Measurements from ENCODE around the gene GPR84.
"Not testable (repeated sequence)": the region's sequence is repeated elsewhere in the genome, so short reads cannot be mapped to it uniquely, and the experiment has no call there.

The GPR84 gene

DNA sequence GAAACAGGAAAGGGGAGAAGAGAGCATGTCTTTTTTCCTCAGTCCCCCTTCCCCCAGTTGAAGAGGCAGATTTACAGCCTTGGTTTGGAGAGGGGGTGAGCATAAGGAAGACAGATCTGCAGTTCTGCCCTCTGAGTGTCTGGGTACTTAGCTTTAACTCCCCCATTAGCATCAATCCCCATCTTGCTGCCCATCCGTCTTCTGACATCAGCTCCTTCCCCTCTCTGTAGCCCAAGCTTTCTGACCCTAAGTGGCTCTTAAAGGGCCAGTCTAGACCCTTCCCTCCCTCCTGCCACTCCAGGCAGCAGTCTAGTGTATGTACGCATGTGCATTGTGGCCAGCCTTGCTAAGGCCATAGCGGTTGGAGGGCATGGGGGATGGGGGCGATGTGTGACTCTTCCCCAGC lies 7.3 kb downstream of the GPR84 start:
- no peak for DNase-seq (ENCODE audit: low read depth in 2 of 3, low spot score in 1 of 3)

DNA sequence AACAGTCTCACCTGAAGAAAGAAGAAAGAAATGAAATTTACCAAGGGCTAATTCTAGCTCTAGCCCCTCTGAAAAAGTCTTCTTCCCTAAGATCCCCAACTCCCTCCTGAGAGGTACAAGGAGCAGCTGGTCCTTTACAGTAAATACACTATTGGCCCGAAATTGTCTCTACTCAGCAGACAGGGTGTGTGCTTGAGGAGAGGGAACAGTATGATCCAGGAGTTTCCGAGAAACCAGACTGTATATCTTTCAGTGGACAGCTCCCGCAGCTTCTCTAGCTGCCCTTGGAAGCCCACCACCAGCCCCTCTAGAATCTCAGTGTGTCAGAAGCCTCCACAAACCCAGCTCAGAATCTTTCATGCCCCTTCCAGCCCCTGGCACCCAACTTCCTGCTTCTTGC lies 8.1 kb downstream of the GPR84 start:
- no peak for DNase-seq (ENCODE audit: low read depth in 2 of 3, low spot score in 1 of 3)

DNA sequence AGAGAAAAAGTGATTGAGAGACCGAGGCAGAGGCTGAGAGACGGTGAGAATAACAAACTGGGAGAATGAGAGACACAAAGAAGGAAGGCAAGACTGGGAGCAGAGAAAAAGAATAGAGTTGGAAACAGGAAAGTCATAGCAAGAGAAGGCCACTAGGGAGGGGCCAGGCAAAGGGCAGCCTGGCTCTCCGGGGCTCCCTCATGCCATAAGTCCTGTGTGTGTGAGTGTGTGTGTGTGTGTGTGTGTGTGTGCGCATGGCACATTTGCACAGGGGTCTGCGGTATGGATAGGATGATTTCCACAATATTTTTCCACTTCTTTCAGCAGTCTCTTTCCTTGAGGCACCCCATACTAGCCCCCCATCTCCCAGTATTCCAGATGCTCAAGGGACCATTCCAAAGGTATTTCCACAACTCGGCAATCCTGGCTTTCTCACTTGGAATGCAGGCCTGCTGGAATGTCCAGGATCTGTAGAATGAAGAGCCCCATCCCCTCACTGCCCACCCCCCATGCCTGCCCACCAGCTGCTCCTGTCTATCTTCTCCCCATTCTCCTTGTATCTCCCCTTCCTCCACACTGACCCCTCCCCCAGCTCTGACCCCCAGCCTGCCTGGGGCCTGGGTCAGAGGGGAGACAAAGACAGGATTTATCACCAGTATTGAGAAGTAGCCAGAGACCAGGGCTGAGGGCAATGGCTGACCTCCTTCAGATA lies 9.0 kb downstream of the GPR84 start:
- DNase-seq (ENCODE audit: low read depth in 2 of 3, low spot score in 1 of 3): no peak

DNA sequence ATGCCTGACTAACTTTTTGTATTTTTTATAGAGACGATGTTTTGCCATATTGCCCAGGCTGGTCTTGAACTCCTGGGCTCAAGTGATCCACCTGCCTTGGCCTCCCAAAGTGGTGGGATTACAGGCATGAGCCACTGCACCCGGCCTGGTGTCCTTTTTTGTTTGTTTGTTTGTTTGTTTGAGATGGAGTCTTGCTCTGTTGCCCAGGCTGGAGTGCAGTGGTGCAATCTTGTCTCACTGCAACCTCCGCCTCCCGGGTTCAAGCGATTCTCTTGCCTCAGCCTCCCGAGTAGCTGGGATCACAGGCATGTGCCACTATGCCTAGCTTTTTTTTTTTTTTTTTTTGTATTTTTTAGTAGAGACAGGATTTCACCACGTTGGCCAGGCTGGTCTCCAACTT lies 10.0 kb downstream of the GPR84 start:
- not testable (repeated sequence) for DNase-seq (ENCODE audit: low read depth in 2 of 3, low spot score in 1 of 3)

DNA sequence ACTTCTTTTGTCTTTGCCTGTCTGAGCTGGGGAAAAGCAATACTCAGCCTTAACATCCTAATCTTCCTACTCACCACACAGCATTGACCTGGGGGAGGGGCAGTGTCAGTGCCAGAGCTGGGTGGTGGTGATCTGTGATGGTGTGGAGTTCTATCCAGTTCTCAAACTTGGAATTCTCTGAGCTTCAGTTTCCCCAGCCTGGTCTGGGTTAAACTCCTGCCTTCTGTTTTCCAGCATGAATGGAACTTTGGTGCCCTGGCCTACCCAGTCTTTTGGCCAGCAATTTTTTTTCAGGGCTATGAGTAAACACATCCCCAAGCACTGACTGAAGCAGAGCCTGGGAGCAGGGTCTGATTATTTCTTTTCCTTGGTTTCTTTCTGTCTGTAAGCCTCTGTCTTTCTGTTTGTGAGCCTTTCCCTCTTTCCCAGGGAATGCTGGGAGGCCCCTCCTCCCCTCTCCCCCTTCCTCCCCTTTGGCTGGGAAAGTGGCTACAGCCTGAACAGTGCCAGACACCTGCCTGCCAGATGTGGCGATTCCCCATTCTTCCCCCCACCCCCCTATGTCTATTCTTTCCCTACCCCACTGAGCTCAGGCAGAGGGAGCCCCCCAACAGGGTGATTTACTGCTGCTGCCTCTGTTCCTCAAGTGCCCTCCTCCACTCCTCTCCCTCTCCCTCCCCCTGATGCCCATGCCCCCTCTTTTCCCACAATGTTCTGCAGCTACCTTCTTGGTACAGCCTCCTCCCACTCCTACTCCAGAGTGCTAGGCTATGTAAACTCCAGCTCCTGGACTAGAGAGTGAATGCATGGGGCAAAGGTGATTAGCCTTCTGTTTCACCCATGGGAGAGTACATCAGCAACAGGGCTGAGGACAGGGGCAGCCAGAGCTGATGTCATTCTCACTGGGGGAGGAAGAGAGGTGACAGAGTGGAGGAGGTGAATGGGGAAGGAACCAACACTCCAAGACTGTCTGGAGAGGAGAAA lies 11.1 kb downstream of the GPR84 start:
- no peak for DNase-seq (ENCODE audit: low read depth in 2 of 3, low spot score in 1 of 3)

DNA sequence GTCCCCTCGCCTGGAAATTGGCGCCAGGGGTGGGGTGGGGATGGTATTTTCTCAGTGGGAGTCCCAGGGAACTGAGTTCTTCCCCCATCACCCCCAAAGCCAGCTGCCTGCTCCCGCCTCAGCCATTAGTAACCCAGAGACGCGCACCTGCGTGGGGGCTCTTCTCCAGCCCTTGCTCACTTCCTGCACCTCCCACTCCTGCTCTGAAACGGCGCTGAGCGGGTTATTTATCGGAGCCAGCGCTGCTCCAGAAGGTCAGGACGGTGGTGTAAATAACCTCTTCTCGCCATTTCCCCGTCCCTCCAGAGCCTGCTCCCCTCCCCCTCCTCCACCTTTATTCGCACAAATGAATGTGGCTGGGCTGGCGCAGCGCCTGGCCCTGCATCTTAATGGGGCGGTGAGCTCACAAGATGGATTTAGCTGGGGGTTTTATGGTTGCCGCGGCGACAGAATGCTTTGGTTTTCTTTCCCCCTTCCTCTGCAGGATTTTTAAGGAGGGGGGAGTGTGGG lies 12.2 kb downstream of the GPR84 start:
- no peak for DNase-seq (ENCODE audit: low read depth in 2 of 3, low spot score in 1 of 3)

DNA sequence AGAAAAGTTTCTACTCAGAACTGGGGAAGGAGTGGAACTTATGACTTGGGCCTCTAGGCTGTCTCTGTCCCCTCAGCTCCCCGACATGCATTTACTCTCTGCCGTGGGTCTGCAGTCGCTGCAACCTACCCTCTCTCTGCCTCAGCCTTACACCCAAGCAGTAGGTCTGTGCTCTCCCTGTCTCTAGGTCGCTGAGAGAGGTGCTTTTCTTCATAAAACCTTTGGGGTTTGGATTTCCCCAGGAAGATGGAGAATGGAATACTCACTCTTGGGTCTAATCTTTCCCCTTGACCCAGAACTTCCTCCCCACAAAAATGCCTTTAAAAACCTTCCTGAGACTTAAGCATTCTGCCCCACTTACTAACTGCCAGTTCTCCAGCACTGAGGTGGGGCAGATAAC lies 12.9 kb downstream of the GPR84 start:
- DNase-seq (ENCODE audit: low read depth in 2 of 3, low spot score in 1 of 3): no peak

DNA sequence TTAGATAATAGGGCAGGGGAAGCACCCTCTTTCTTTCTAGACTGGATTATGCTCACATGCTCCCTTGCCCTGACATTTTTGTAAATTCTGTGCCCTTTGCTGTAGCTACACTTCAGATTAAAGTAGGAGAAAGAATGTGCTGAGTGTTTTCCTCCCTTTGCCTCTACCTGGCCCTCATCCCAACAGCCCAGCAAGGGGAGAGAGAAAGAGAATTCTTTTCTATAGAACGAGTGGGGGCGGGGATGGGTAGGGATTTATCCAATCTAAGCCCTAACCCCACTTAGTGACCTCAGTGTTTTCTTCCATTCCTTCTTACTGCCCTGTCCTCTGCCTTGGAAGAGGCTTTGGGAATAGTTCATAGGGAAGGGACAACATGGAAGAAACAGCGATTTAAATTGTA lies 13.5 kb downstream of the GPR84 start:
- no peak for DNase-seq (ENCODE audit: low read depth in 2 of 3, low spot score in 1 of 3)

DNA sequence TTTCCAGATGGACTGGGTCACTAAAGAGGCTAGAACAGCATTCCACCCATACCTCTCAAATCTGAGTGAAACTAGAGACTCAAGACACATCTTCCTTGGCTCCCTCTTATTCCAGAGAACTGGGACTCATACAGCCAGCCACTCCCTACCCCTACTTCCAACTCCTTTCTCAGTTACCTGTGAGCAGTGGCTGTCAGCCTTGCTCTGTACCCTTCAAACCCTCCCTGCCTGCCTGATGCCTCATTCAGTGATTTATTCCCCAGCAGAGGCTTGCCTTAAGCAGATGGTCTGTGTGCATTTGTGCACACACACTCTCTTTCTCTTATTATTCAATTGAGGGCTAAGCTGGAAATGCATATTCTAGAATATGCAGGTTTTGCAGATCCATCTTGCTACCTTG lies 14.6 kb downstream of the GPR84 start:
- no peak for DNase-seq (ENCODE audit: low read depth in 2 of 3, low spot score in 1 of 3)

DNA sequence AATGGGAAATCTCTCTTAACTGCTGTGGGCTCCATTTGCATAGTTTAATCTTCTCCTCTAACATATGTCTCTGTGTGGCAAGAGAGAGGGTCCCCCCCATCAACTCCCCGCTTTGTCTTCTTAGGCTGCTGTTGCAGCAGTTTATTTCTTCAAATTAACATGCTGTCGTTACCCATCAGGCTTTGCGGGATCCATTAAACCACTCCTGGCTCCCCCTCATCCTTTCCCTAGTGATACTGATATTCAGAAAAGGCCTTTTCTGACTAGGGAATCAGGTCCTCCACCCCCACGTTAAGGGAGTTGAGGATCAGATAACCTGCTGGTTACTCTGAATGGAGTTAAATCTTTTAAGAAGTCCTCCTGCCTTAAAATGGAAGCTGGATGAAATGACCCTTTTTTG lies 15.2 kb downstream of the GPR84 start:
- DNase-seq (ENCODE audit: low read depth in 2 of 3, low spot score in 1 of 3): no peak

DNA sequence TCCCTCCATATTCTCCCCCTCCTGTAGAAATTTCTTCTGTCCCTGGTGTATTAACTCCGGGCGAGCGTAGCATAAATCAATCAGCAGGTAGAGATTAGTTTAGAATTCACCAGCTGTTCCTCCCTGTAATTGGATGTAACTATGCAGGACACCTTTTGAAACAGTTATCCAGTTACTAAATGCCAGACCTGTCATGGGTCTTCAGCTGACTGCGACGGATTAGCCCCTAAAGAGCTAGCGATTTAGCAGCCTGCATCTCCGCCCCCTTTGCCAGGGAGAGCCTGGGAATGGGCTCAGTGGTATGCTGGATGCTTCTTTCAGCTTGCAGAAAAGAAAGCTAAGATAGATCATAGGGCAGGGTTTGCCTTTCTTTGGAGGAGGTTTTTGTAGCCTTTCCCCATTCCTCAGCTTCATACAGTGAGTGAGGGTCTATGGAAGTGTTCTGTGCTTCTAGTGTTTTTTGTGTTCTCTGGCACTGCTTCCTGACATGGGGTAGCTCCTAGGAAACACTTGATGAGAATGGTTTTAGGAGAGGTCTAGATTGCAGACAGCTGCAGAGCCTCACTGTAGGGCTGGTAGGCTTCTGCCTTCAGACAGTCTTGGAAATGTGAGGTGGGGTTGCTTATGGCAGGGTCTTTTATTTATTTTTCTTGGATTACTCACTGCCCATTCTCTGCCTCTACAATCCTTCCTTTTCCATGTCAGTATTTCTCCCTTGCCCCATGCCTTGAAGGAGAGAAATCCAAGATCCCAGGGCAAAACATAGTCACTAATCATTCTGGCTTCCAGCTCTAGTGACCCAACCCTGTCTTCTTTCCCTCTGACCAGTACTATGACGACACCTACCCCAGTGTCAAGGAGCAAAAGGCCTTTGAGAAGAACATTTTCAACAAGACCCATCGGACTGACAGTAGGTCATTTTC lies 22.6 kb downstream of the GPR84 start:
- no peak for DNase-seq (ENCODE audit: low read depth in 2 of 3, low spot score in 1 of 3)

DNA sequence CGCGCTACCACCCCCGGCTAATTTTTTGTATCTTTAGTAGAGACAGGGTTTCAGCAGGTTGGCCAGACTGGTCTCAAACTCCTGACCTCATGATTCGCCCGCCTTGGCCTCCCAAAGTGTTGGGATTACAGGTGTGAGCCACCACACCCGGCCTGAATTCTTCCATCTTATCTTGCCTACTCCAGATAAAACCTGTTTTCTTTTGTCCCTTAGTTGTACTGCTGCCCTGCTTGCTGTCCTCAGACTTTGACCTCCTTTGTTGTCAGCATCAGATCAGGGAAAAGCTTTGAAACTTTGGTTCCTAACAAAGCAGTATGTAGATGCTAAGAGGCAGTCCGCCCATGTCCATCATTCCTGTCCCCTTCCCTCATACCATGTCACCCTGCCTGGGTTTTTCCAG lies 23.4 kb downstream of the GPR84 start:
- no peak for DNase-seq (ENCODE audit: low read depth in 2 of 3, low spot score in 1 of 3)

DNA sequence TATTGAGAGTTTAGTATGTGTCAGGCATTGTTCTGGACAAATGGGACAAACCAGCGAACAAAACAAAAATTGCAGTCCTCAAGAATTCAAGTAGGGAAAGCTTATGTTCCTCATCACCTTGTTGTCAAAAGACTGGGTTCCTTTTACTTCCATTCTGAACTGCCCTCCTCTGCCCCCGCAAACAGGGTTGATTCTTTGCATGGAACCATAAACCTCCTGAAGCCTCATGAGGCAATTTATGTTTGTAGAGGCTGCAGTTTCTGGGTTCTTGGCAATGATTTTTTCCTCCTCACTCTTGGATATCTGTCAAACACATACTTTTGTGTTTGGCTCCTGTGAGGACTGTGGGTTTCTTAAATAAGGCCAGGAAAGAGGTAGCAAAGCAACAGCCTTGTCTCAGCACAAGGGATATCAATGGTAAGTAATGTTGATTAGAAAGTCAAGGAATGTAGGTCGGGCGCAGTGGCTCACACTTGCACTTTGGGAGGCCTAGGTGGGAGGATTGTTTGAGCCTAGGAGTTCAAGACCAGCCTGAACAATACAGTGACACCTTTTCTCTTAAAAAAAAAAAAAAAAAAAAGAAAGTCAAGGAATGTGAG lies 25.5 kb downstream of the GPR84 start:
- DNase-seq (ENCODE audit: low read depth in 2 of 3, low spot score in 1 of 3): no peak

DNA sequence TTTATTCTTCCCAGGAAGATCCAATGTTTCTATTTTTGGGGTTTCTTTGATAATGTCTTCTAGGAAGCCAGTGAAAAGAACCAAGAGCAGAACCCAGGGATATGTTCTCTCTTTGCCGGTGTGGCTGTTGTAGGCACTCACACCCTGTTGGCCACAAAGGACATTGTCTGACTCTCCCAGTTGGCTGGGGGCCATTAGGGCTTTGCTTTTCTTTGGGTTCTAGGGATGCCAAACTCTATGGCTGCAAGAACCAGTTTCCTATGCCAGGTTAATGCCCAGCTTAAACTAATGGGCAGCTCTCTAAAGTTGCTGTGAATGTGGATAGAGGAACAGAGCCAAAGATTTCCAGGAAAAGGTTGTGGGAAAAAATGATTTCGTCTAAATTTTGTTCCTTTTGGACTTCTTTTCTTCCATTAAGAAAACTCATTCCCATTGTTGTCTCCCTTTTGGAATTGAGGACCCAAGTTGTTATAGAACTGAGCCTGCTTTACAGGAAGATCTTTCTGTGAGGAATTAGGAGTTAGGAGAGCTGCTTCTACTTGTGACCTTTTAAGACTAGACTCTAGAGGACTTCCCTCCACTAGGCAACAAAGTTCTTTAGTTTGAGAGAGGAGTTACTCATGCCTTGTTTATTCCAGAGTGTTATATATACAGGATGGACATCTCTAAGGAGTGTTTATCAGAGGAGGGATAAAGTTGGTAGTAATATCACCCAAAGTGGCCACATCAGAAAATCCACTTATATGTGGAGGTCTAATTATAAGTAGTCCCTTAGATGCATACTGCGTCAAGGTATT lies 26.2 kb downstream of the GPR84 start:
- DNase-seq (ENCODE audit: low read depth in 2 of 3, low spot score in 1 of 3): no peak

DNA sequence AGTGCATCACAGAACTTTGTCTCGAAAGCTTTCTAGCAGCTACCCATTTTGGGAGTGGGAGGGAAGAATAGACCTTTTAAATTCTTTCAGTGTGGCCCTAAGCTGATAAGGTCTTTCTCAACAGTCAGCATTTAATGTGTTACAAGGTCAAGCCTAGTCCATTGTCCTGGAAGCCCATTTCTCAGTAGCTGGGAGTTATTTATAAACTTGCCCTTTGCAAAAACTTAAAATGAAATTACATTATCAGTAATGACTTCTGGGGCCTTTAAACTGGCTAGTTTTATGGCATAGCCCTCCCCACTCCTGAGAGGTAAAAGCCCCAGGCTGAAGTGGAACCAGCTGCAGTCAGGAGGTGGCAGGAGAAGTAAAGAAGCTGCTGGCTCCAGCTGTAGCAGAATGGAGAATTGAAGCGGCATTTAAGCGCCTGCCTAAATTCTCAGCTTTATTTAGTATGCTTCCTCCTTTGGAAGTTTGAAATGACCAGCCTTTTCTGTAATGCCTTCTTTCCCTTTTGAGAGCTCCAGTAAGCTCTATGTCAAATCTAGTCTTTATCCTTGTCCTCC lies 26.9 kb downstream of the GPR84 start:
- DNase-seq (ENCODE audit: low read depth in 2 of 3, low spot score in 1 of 3): no peak

DNA sequence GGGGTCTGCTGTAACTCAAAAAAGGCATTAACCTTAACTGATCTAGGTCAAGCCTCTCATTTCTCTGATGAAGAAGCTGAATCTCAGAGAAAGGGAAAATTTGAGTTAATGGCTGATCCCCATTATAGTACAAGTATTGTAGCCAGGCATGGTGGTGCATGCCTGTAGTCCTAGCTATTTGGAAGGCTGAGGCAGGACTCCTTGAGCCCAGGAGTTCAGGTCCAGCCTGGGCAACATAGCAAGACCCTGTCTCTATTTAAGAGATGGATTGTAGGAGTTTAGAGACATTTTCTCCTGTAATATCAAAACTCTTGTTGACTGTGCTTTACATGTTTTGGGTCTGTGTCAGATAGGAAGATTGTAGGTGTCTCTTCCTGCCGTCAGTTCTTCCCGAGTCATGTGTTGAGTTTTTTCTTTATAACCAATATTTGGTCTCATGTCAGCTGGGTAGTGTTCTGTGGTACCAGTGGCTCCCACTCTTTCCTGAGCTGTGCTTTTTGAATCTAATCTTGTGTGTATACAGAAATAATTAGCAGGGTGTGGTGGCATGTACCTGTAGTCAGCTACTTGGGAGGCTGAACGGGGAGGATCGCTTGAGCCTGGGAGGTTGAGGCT lies 30.8 kb downstream of the GPR84 start:
- no peak for DNase-seq (ENCODE audit: low read depth in 2 of 3, low spot score in 1 of 3)

DNA sequence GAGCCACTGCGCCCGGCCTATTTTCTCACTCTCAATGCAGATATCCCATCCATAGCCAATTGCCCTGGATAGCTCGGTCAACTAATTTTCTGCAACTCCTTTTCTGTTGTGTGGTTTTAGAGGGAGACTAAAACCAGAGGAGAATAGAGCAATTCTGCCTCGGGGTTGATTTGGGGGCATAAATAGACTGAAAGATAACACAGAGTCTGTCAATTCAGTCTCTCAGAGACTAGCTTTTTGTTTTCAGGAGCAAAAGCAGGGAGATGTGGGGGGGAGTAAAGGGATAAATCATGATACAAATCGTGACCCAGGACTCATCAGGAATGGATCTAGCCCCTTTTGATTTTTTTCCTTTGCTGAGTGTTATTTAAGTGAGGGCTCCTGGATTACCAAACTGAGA lies 32.8 kb downstream of the GPR84 start:
- no peak for DNase-seq (ENCODE audit: low read depth in 2 of 3, low spot score in 1 of 3)

DNA sequence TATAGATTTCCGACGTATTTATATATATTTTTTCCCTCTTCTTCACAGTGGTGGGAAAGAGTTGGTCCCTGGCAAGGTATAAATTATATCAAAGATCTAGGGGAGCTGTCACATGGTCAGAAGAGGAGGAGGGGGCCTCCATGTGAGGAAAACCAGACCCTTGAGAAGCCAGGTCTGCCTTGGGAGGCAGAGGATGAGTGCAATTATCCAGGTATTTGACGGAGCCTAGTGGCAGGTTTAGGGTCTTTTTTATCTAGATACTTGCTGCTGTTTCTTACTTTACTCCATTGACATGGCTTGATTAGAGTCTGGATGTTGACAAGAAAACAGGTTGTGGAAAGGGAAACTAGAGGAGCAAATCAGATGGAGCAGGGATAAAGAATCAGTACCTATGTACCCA lies 33.8 kb downstream of the GPR84 start:
- DNase-seq (ENCODE audit: low read depth in 2 of 3, low spot score in 1 of 3): no peak

DNA sequence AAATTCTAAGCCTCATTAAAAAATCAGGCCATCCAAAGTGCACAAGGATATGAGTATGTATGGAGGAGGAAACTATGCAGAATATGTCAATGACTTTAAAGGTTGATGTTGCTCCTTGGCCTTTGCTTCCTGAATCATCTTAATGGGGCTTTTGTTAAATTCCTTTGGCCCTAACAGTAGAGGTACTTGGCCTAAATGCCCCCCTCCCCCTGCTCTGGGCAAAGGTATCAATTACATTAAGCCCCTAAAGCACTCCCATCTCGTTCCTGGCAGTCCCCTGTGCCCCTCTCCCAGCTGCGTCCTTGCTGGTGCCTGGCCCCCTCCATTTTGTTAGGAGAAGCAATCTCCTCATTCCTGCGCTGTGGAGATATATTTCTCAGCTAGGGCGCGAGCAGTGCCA lies 34.5 kb downstream of the GPR84 start:
- DNase-seq (ENCODE audit: low read depth in 2 of 3, low spot score in 1 of 3): no peak

Measured in stimulated activated CD4-positive, alpha-beta T cell treated with anti-CD3 and anti-CD28 coated beads, Interleukin-12 subunit alpha, Interleukin-12 subunit beta, amount 100 ng/mL, for 48 hours (primary cell).